Caco-2 (cell line): ENCODE measurements around the gene LDLRAD4. TPM values are rescaled to one million over a fixed set of nuclear protein-coding genes. Genes with fewer than 3 reads are reported as not detected.

Experiments used
- BruUV-seq: library from RNA; stranded (reverse); fragments of 400-500 nt; replicated peaks from 2 replicates; lab custom pipeline; 2021; lab: Mats Ljungman, UMichigan
- CTCF ChIA-PET: fragments of 300-600 bp; sonication (Branson Sonifier 250); formaldehyde crosslinking; loops from one replicate; lab custom pipeline; 2022; ENCODE audit warnings: antibody characterized with exemption; lab: Charles Lee
- POLR2A ChIA-PET: fragments of 300-600 bp; sonication (Branson Sonifier 250); formaldehyde crosslinking; loops from one replicate; lab custom pipeline; 2022; ENCODE audit warnings: antibody characterized with exemption; lab: Charles Lee
- DNase-seq, 2 experiments: peaks; one replicate each; pipeline versions ENCODE4 v3.0.0 to v3.0.0-alpha.2; 2020 to 2022
- H3K27me3 ChIP-seq: replicated peaks from 2 replicates; pipeline ENCODE4 v1.6.0; 2011; ENCODE audit warnings: low read length; ENCODE audit not compliant: control insufficient read depth, insufficient read depth
- H3K36me3 ChIP-seq: 2 replicates; pipeline ENCODE4 v1.5.1; 2011; ENCODE audit warnings: low read length; ENCODE audit not compliant: control insufficient read depth, insufficient read depth
- H3K4me1 ChIP-seq: fragments of 250-450 bp; sonication (Bioruptor Pico); 2 replicates; pipeline ENCODE4 v1.5.1; 2020; ENCODE audit warnings: mild to moderate bottlenecking
- H3K4me3 ChIP-seq: 2 replicates; pipeline ENCODE4 v1.5.1; 2011; ENCODE audit warnings: low read depth, mild to moderate bottlenecking, control low read depth, low read length
- H3K9me3 ChIP-seq: fragments of 250-450 bp; sonication (Bioruptor Pico); 2 replicates; pipeline ENCODE4 v1.5.1; 2020; ENCODE audit warnings: mild to moderate bottlenecking, moderate library complexity
- H3K27ac Mint-ChIP-seq: one replicate; pipeline ENCODE4 v1.8.0; 2022; ENCODE audit warnings: mixed read lengths; ENCODE audit not compliant: unreplicated experiment
- H3K27me3 Mint-ChIP-seq: one replicate; pipeline ENCODE4 v1.8.0; 2022; ENCODE audit warnings: mixed read lengths; ENCODE audit not compliant: insufficient read depth, unreplicated experiment
- H3K36me3 Mint-ChIP-seq: one replicate; pipeline ENCODE4 v1.8.0; 2022; ENCODE audit warnings: mild to moderate bottlenecking, mixed read lengths; ENCODE audit not compliant: insufficient read depth, unreplicated experiment
- H3K4me1 Mint-ChIP-seq: one replicate; pipeline ENCODE4 v1.8.0; 2022; ENCODE audit warnings: low read depth, mixed read lengths; ENCODE audit not compliant: unreplicated experiment
- H3K4me3 Mint-ChIP-seq: one replicate; pipeline ENCODE4 v1.8.0; 2022; ENCODE audit warnings: mild to moderate bottlenecking, moderate library complexity, mixed read lengths; ENCODE audit not compliant: unreplicated experiment
- H3K9me3 Mint-ChIP-seq: one replicate; pipeline ENCODE4 v1.8.0; 2022; ENCODE audit warnings: mixed read lengths; ENCODE audit not compliant: unreplicated experiment
- intact Hi-C: fragments of 100-400 bp; cut with micrococcal nuclease; formaldehyde crosslinking; loops from one replicate; pipeline ENCODE4 v1.10.0; 2022; ENCODE audit not compliant: unreplicated experiment
- total RNA-seq: library from RNA; stranded (reverse); gene quantifications from 2 replicates; pipeline ENCODE4 v1.2.3, GENCODE V29; 2022
- TF ChIP-seq, protein P1 (sequence below), 2 experiments: fragments of 200-600 bp in 1 of 2; IDR thresholded peaks; 1 replicate in 1 of 2; 2 replicates in 1 of 2; pipeline versions ENCODE4 v1.5.1 to v1.8.0; 2011 to 2022; ENCODE audit warnings: antibody characterized with exemption in 1 of 2, control low read depth in 1 of 2, inconsistent platforms in 1 of 2, low read depth in 1 of 2, low read length in 1 of 2, mild to moderate bottlenecking in 1 of 2, moderate library complexity in 1 of 2; ENCODE audit not compliant: insufficient read depth in 1 of 2, severe bottlenecking in 1 of 2, unreplicated experiment in 1 of 2

Gene LDLRAD4
- total RNA-seq, 1 experiment from 2014 or later, result 1.2 TPM

DNA sequence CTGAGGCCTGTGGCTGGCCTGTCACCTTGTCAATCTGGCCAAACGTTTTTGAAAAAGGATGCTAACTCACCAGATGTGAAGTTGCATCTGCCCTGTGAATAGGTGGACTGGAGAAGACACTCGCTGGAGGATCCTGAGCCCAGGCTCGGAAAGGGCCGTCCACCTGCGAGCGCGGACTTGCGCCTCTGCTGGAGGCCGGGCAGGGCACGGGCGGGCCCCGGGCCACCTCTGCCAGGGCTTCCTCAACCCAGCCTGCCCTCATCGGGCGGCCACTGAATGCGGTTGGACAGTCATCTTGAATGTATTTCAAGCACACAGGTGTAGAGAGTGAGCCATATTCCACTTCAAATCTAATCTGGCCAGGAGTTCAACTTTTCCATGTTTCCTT is 423.9 kb downstream of the LDLRAD4 start:
- Histone ChIP-seq H3K36me3 (no peaks in the 10 kb centered on the region), H3K4me3 (no peak overlapping the region), H3K9me3 (no peaks in the 10 kb centered on the region), H3K4me1 (no peaks in the 10 kb centered on the region), H3K27me3 (no peaks in the 10 kb centered on the region; the same call in 1 of the 2 replicates)
- H3K36me3 Mint-ChIP-seq, result no peaks in the 10 kb centered on the region
- TF ChIP-seq, protein P1, sequence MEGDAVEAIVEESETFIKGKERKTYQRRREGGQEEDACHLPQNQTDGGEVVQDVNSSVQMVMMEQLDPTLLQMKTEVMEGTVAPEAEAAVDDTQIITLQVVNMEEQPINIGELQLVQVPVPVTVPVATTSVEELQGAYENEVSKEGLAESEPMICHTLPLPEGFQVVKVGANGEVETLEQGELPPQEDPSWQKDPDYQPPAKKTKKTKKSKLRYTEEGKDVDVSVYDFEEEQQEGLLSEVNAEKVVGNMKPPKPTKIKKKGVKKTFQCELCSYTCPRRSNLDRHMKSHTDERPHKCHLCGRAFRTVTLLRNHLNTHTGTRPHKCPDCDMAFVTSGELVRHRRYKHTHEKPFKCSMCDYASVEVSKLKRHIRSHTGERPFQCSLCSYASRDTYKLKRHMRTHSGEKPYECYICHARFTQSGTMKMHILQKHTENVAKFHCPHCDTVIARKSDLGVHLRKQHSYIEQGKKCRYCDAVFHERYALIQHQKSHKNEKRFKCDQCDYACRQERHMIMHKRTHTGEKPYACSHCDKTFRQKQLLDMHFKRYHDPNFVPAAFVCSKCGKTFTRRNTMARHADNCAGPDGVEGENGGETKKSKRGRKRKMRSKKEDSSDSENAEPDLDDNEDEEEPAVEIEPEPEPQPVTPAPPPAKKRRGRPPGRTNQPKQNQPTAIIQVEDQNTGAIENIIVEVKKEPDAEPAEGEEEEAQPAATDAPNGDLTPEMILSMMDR (IDR thresholded peaks at IDR 0.05; ENCODE audit: insufficient read depth in 1 of 2, low read depth in 1 of 2, low read length in 1 of 2, severe bottlenecking in 1 of 2, unreplicated experiment in 1 of 2), result no peak
- no peak overlapping the region for H3K4me3 Mint-ChIP-seq
- no peak for DNase-seq
- no peaks in the 10 kb centered on the region for H3K27me3 Mint-ChIP-seq
- intact Hi-C loops, result no loop called here
- H3K4me1 Mint-ChIP-seq, result no peaks in the 10 kb centered on the region
- POLR2A ChIA-PET, result no interaction called here
- BruUV-seq, result no TSS peak
- peaks cover 10% of the 10 kb centered on the region for H3K9me3 Mint-ChIP-seq
- no peak overlapping the region for H3K27ac Mint-ChIP-seq
- CTCF ChIA-PET, result no interaction called here

- Histone ChIP-seq H3K9me3 (no peaks in the 10 kb centered on the region), H3K36me3 (no peaks in the 10 kb centered on the region), H3K4me1 (no peaks in the 10 kb centered on the region), H3K4me3 (no peak overlapping the region), H3K27me3 (no peaks in the 10 kb centered on the region; the same call in 1 of the 2 replicates)
- no peak overlapping the region for H3K4me3 Mint-ChIP-seq
- no peak overlapping the region for H3K27ac Mint-ChIP-seq
- H3K36me3 Mint-ChIP-seq, result no peaks in the 10 kb centered on the region
- intact Hi-C loops, result no loop called here
- TF ChIP-seq, protein P1 (IDR thresholded peaks at IDR 0.05; ENCODE audit: insufficient read depth in 1 of 2, low read depth in 1 of 2, low read length in 1 of 2, severe bottlenecking in 1 of 2, unreplicated experiment in 1 of 2), result no peak
- BruUV-seq, result no TSS peak
- peaks cover 10% of the 10 kb centered on the region for H3K9me3 Mint-ChIP-seq
- DNase-seq, result no peak
- no peaks in the 10 kb centered on the region for H3K27me3 Mint-ChIP-seq
- H3K4me1 Mint-ChIP-seq, result no peaks in the 10 kb centered on the region
- ChIA-PET CTCF (no interaction called here), POLR2A (no interaction called here)
Measured at GRCh38 chr18:13643261-13643751, 424.7 kb downstream of the LDLRAD4 start.

- CTCF ChIA-PET, result no interaction called here
Measured at GRCh38 chr18:13645093-13645492, 426.5 kb downstream of the LDLRAD4 start.

More at GRCh38 chr18:13645093-13645492, 426.5 kb downstream of the LDLRAD4 start:
- H3K4me1 ChIP-seq, result no peaks in the 10 kb centered on the region
- no TSS peak for BruUV-seq
- Mint-ChIP-seq H3K9me3 (peaks cover 10% of the 10 kb centered on the region), H3K4me3 (no peak overlapping the region), H3K27me3 (no peaks in the 10 kb centered on the region), H3K4me1 (no peaks in the 10 kb centered on the region), H3K36me3 (no peaks in the 10 kb centered on the region), H3K27ac (no peak overlapping the region)
- DNase-seq, result no peak
- TF ChIP-seq, protein P1 (IDR thresholded peaks at IDR 0.05; ENCODE audit: insufficient read depth in 1 of 2, low read depth in 1 of 2, low read length in 1 of 2, severe bottlenecking in 1 of 2, unreplicated experiment in 1 of 2), result no peak
- POLR2A ChIA-PET, result no interaction called here
- no peak overlapping the region for H3K4me3 ChIP-seq
- intact Hi-C loops, result no loop called here
- no peaks in the 10 kb centered on the region for H3K36me3 ChIP-seq
- H3K9me3 ChIP-seq, result no peaks in the 10 kb centered on the region
- H3K27me3 ChIP-seq, result no peaks in the 10 kb centered on the region
